Testis (tissue), 2 donors: ENCODE results near the gene FOXL2NB.

Experiments used
- CTCF ChIP-seq, 3 experiments: fragments of 450-650 bp in 2 of 3; fragments of 200-600 bp in 1 of 3; sonication (generic) in 1 of 3; IDR thresholded peaks; one replicate each; pipeline ENCODE4 v1.5.1; 2016 to 2019; ENCODE audit warnings: antibody characterized with exemption in 3 of 3, mild to moderate bottlenecking in 2 of 3, moderate library complexity in 1 of 3
- POLR2A ChIP-seq: fragments of 450-650 bp; IDR thresholded peaks from one replicate; pipeline ENCODE4 v1.6.1; 2017; ENCODE audit warnings: antibody characterized with exemption, mild to moderate bottlenecking, moderate library complexity

DNA sequence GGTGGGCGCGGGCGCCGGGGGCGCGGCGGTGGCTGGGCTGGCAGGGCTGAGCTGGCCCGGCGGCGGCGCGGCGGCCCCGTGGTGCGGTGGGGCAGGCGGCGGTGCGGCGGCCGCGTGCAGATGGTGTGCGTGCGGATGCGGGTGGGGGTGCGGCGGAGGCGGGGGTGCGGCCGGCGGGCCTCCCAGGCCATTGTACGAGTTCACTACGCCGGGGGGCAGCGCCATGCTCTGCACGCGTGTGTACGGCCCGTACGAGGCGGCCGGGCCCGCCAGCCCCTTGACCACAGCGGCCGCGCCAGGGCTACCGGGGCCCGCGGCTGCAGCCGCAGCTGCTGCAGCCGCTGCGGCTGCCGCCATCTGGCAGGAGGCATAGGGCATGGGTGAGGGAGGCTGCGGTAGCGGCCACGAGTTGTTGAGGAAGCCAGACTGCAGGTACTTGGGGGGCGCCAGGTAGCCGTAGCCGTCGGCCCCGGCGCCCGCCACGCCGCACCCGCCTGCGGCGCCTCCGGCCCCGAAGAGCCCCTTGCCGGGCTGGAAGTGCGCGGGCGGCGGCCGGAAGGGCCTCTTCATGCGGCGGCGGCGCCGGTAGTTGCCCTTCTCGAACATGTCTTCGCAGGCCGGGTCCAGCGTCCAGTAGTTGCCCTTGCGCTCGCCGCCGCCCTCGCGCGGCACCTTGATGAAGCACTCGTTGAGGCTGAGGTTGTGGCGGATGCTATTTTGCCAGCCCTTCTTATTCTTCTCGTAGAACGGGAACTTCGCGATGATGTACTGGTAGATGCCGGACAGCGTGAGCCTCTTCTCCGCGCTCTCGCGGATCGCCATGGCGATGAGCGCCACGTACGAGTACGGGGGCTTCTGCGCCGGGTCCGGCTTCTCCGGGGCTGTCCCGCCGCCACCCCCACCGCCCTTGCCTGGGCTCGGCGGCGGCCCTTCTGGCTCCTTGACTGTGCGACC lies 1.0 kb upstream of the FOXL2NB start:
- no peak for TF ChIP-seq CTCF (IDR thresholded peaks at IDR 0.05)
- no peak for TF ChIP-seq POLR2A
